OCI-LY3 (cell line): ENCODE measurements around the gene LHPP.

Source experiments
- EZH2phosphoT487 ChIP-seq: fragments of 200-600 bp; shearing (Covaris generic); IDR thresholded peaks from 2 replicates; pipeline ENCODE4 v1.6.1; 2018; ENCODE audit warnings: antibody characterized with exemption, mixed run types, low read depth
- TF ChIP-seq, protein P1 (sequence below): fragments of 200-600, 300-600 bp; sonication (generic); IDR thresholded peaks from 2 replicates; pipeline ENCODE4 v1.5.1; 2014; ENCODE audit warnings: antibody characterized with exemption, low read length, low read depth

DNA sequence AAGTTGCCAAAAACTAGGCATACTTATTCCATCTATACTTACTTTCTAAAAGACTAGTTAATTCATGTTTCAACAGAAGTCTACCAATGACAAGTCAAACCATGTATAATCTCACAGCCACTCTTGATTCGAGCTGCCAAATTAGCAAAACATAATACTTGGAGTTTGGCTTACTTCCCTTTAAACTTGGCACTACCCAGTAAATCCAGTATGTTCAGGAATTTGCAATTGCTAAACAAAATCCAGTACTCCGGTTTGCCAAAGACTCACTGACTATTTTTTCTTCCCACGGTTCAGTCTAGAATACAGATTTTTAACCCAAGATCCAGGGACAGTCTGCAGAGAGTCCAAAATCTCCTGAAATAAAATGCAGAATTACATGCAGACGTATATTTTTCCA, 47.5 kb upstream of the LHPP start:
- TF ChIP-seq, protein P1, sequence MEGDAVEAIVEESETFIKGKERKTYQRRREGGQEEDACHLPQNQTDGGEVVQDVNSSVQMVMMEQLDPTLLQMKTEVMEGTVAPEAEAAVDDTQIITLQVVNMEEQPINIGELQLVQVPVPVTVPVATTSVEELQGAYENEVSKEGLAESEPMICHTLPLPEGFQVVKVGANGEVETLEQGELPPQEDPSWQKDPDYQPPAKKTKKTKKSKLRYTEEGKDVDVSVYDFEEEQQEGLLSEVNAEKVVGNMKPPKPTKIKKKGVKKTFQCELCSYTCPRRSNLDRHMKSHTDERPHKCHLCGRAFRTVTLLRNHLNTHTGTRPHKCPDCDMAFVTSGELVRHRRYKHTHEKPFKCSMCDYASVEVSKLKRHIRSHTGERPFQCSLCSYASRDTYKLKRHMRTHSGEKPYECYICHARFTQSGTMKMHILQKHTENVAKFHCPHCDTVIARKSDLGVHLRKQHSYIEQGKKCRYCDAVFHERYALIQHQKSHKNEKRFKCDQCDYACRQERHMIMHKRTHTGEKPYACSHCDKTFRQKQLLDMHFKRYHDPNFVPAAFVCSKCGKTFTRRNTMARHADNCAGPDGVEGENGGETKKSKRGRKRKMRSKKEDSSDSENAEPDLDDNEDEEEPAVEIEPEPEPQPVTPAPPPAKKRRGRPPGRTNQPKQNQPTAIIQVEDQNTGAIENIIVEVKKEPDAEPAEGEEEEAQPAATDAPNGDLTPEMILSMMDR: no peak
- no peak for TF ChIP-seq EZH2phosphoT487
